ENCODE measurements around the gene LRBA. TPM values are rescaled to one million over a fixed set of nuclear protein-coding genes. Genes with fewer than 3 reads are reported as not detected.
"Not testable (repeated sequence)": the region's sequence is repeated elsewhere in the genome, so short reads cannot be mapped to it uniquely, and the experiment has no call there.

LRBA gene
- total RNA-seq, 1 donor from 2014 or later: 63.4 TPM

DNA sequence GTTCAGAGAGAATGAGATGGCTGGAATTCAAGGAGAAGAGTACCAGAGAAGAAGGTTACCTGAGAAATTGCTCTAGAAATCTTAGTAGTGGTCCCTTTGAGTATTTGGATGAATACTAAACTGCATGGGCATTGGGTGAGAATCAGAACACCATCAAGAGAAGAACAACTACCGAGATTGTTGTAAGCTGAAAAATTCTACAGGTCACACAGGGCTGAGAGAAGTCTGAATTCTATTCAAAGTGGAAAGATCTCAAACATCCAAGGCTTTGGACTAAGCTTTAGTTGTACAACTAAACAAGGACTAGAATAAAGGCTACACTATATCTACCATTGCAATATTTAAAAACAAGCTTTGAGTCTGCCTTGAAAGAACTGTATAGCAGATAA is 40.8 kb downstream of the LRBA start:
- no peak for DNase-seq (ENCODE audit: low read depth, low spot score)

DNA sequence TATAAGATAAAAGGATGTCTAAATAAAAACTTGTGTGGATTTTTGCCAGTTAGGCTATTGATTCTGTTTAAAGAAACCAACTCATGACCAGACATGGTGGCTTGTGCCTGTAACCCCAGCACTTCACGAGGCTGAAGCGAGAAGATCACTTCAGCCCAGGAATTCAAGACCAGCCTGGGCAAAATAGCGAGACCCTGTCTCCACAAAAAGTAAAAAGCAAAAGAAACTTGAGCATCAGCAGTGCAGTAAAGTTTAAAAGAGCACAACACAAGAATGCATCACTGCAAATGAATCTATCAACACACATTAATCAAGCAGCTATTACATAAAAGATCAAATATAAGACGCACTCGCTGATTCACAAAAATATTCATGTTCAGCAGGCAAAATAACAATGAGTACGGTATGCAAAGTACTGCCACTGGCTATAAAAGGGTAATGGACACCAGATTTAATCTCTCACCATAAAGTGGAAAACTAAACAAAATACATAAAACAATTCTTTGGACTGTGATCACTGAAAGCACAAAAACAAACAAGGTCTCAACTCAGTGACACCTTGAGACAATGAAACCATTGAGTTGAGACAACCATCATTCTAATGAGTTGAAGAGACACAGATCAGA is 41.3 kb downstream of the LRBA start:
- DNase-seq (ENCODE audit: low read depth, low spot score): no peak

DNA sequence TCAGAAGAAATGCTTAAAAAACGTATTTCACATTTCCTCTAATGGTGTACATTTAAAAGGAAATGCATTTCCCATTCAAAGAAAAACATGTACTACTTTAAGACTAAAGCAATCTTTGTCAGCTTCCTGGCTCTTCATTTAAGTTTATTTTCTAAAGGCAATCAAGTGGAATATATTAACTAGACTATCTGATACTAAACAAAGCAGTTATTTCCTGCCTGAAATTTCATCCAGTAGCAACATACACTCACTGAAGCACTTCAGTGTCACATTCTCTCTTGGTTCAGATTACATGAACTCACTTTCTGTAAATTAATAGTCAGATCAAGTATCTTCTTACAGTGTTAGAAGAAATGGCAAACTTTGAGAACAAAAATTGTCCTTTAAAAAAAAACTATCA is 42.5 kb downstream of the LRBA start:
- no peak for DNase-seq (ENCODE audit: low read depth, low spot score)

DNA sequence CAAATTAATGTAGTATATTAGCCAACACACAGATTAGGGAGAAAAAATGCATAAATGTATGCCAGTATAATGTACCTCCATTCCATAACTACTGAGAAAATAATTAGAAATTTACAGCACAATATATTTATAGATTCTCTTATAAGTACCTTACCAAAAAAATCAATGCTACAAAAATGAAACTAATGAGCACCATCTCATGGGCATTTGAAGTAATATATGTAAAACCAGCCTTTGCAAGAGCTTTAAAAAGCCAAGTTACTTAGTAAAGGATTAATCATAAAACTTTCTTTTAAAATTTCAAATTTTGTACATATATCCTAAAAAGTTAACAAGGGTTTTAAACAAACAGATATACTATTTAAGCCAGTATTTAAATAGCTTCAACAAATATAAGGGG is 43.2 kb downstream of the LRBA start:
- DNase-seq (ENCODE audit: low read depth, low spot score): no peak

DNA sequence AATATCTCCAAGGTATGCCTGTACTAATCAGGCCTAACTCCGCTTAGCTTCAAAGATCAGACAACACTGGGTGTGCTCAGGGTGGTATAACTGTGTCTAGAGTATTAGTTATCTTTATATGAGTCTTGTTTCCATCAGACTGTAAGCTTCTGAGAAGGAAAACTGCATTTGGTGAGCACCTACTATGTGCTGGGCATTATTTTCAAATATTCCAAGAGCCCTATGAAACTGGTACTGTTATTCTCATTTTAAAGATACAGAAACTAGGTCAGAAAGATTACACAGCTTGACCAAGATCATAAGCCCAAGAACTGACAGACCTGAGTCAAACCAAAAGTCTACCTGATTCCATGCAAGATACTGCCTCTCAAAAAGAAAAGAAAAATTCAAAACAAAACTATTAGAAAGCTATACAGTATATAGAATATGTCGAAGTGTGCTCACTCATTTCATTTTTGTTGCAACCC is 44.4 kb downstream of the LRBA start:
- DNase-seq (ENCODE audit: low read depth, low spot score): no peak

DNA sequence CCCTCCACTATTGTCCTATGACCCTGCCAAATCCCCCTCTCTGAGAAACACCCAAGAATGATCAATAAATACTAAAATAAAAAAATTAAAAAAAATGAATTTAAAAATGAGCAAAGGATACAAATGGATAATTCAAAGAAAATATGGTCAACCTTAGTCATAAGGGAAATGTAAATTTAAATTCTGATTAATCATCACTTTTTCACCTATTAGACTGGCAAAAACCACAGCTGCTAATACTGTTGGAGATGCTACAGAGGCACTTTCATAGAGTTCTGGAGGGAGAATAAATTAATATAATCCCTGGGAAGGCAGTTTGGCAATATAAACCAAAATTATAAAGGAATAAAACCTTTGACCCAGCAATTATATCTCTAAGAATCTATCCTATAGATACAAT is 50.3 kb downstream of the LRBA start:
- DNase-seq (ENCODE audit: low read depth, low spot score): no peak

DNA sequence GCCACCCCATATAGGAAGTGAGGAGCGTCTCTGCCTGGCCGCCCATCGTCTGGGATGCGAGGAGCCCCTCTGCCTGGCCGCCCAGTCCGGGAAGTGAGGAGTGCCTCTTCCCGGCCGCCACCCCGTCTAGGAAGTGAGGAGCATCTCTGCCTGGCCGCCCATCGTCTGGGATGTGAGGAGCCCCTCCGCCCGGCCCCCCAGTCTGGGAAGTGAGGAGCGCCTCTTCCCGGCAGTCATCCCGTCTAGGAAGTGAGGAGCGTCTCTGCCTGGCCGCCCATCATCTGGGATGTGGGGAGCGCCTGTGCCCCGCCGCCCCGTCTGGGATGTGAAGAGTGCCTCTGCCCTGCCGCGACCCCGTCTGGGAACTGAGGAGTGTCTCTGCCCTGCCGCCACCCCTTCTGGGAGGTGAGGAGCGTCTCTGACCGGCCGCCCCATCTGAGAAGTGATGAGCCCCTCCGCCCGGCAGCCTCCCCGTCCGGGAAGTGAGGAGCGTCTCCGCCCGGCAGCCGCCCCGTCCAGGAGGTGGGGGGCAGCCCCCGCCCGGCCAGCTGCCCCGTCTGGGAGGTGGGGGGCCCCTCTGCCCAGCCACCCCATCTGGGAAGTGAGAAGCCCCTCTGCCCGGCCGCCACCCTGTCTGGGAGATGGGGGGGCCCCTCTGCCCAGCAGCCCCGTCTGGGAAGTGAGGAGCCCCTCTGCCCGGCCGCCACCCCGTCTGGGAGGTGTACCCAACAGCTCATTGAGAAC is 51.3 kb downstream of the LRBA start:
- DNase-seq (ENCODE audit: low read depth, low spot score): not testable (repeated sequence)

DNA sequence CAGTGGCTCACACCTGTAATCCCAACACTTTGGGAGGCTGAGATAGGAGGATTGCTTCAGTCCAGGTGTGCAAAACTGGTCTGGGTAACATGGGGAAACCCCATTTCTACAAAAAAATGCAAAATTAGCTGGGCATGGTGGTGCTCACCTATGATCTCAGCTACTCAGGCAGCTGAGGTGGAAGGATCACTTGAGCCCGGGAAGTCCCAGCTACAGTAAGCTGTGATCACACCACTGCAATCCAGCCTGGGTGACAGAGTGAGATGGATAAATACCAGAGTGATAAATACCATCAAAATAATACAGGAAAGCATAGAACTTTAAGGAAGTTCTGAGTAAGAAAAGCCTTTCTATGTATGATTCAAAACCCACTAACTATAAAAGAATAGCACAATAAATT is 52.8 kb downstream of the LRBA start:
- DNase-seq (ENCODE audit: low read depth, low spot score): no peak

DNA sequence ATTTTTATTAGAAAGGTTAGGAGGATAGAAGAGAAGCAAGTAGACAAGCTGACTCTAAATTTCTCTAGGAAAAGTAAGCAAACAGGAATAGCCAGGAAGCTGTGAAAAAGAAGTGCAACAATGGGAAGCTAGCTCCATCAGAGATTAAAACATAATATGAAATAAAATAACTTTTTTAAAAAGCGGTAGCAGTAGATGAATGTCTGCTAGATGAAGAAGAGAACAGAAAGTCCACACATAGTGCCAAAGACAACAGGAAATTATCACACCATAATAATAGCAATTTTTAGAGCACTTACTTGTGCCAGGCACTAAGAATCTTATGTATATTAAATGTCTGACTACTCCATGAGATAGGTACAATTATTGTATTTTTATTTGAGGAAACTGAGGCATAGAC is 53.5 kb downstream of the LRBA start:
- DNase-seq (ENCODE audit: low read depth, low spot score): no peak

DNA sequence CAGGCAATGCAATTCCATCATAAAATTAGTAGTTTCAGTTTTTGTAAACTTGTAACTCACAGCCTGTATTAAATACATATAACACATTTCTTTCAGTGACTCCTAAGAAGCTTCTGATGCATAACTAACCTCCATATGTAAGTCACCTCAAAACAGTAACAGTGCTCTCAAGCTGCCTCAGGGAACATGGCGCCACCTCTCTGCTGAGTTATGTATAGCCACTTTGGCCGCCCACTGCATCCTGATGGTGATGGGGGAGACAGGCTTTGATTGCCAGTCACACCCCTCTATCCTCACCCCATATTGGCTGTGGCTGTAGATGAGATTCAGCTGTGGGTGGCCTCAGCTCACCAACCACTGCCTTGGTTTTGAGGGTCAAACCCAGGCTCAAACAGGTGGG is 54.3 kb downstream of the LRBA start:
- no peak for DNase-seq (ENCODE audit: low read depth, low spot score)

DNA sequence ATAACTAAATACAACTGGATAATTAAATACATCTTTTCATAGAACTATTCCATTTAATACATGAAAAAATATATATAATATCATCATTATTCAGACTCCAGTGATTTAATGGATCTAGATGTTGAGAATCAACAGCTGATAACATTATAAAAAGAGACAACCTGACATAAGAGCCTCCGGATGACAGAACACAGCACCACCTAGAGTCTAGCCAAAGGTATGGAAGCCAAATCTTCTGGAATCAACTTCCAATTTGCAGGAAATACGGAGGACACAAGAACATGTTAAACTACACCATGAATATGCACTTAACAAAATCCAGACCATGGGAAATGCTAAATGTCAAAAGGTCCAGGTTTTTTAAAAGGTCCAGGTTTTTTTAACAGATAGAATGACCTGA is 55.0 kb downstream of the LRBA start:
- DNase-seq (ENCODE audit: low read depth, low spot score): no peak

DNA sequence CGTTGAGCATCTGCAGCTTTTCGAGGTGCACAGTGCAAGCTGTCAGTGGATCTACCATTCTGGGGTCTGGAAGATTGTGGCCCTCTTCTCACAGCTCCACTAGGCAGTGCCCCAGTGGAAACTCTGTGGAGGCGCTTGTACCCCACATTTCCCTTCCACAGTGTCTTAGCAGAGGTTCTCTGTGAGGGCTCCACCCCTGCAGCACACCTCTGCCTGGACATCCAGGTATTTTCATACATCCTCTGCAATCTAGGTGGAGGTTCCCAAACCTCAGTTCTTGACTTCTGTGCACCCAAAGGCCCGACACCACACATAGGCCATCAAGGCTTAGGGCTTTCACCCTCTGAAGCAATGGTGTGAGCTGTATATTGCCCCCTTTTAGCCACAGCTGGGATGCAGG is 57.1 kb downstream of the LRBA start:
- not testable (repeated sequence) for DNase-seq (ENCODE audit: low read depth, low spot score)

DNA sequence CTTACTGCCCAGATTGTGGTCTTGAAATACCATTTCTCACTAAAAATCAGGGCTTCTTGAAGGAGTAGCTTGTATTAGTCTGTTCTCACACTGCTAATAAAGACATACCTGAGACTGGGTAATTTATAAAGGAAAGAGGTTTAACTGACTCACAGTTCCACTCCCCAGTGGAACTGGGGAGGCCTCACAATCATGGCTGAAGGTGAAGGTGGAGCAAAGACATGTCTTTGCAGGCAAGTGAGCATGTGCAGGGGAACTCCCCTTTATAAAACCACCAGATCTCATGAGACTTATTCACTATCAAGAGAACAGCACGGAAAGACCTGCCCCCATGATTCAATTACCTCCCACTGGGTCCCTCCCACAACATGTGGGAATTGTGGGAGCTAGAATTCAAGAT is 58.0 kb downstream of the LRBA start:
- DNase-seq (ENCODE audit: low read depth, low spot score): not testable (repeated sequence)

DNA sequence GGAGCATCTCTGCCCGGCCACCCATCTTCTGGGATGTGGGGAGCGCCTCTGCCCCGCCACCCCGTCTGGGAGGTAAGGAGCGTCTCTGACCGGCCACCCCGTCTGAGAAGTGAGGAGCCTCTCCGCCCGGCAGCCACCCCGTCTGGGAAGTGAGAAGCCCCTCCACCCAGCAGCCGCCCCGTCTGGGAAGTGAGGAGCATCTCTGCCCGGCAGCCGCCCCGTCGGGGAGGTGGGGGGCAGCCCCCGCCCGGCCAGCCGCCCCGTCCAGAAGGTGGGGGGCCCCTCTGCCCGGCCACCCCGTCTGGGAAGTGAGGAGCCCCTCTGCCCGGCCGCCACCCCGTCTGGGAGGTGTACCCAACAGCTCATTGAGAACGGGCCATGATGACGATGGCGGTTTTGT is 61.2 kb downstream of the LRBA start:
- not testable (repeated sequence) for DNase-seq (ENCODE audit: low read depth, low spot score)

DNA sequence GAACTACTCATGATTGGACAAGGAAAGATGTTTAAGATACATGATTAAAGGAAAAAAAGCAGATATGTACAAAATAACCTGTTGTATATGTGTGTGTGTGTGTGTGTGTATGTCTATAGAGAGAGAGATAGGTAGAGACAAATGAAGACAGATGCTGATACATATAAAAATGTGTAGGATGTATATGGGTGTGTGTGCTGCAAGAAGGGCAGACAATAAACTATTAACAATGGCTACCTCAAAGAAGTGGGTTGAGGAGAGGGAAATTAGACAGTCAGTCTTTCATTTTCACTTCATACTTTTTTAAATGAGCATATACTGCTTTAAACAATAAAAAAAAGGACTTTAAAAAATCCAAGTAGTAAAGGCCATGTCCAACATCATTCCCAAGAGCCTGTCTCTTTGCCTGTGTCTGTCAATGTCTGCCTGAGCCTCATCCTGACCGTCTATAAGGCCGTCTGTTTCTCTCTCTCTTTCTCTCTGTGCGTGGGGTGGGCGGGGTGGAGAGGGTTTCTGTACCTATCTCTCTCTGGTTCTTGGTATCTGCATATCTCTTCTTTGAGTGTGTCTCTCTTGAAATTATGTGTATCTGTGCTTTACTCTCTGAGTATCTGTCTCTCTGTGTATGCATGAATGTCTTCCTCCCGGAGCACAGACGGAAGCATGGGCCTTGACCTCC is 62.8 kb downstream of the LRBA start:
- DNase-seq (ENCODE audit: low read depth, low spot score): no peak

DNA sequence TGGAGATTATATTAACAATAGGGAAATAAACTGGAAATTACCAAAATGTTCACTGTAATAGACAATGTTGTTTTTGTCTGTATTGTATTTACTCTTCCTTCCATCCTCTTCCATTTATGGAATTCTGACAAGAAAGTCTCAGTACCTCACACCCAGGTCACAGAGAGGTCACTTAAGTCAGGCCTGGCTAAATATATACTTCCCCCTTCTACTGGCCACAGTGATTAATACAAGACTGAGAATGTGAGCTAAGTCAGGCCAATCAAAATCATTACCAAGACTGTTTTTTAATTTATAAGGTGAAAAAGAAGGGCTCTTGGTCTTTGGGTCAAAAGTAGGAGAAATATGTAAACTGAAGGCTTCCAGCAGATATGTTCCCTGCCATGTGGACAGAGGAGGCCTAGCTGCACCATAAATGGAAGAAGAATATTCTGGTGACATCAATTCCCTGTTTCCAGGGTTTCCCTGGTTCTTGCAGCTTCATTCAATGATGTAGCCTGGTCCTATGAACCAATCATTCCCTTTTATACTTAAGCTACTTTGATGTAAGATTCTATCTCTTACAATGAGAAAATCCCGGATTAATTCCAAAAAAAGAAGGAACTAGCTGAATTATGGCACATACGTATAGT is 64.3 kb downstream of the LRBA start:
- no peak for DNase-seq (ENCODE audit: low read depth, low spot score)

DNA sequence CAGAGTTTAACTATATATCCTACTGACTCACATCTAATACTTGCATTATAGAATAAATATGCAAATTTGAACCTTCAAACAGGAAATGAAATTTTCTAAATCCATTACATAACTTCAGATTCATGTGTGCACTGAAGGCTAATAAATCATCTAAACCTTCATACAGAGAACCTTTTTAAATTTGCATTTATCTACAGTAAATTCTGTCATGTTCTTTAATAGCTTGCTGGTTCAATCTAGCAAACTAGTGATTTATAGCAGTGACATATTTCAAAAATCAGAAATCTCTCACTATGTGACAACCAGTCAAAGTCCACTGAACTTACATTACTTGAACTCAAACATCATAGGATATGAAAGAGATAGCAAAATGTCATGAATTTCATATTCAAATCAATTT is 65.1 kb downstream of the LRBA start:
- no peak for DNase-seq (ENCODE audit: low read depth, low spot score)

DNA sequence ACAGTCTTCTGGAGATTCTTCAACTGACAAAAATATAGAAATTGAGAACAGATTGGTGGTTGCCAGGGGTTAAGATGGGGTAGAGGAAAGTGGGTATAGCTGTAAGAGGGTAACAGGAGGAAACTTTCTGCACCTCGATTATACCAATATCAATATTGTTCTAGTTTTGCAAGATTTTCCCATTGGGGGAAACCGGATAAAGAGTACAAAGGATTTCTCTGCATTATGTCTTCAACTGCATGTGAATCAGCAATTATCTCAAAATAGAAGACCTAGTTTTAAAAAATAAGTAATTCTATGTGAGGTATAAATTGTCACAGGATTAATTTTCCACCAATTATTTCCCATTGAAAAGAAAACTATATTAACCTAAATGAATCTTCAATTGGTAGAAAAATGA is 65.7 kb downstream of the LRBA start:
- DNase-seq (ENCODE audit: low read depth, low spot score): no peak

DNA sequence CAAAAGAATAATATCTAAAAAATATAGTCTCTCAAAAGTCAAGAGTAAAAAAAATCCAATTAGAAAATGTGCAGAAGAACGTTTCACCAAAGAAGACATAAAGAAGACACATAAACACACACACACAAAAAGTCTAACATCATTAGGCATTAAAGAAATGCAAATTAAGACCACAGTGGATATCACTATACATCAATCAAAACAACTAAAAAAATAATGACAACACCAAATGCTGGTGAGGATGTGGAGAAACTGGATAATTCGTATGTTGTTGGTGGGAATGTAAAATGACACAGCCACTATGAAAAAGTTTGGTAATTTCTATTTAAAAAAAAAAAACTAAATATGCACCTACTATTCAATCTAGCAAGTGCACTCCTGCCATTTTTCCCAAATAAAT is 66.4 kb downstream of the LRBA start:
- DNase-seq (ENCODE audit: low read depth, low spot score): no peak

DNA sequence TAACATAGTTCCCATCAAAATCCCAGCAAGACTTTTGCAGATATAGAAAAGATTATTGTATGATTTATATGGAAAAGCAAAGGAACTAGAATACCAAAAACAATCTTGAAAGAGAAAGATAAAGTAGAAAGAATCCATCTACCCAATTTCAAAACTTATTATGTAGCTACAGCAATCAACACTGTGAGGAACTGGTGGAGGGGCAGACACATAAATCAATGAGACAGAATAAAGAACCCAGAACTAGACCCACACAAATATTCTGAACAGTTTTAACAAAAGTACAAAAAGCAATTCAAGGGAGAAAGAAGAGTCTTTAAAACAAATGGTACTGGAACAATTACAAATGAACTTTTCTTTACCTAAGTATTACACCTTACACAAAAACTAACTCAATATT is 67.0 kb downstream of the LRBA start:
- DNase-seq (ENCODE audit: low read depth, low spot score): no peak

DNA sequence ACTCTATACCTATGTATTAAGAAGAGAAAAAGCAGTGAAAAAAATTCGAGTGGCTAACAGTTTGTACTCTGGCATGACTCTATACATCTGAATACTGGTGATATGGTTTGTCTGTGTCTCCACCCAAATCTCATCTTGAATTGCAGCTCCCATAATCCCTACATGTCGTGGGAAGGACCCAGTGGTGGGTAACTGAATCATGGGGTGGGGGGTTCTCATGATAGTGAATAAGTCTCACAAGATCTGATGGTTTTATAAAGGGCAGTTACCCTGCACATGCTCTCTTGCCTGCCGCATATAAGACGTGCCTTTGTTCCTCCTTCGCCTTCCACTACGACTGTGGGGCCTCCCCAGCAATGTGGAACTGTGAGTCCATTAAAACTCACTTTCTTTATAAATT is 70.4 kb downstream of the LRBA start:
- DNase-seq (ENCODE audit: low read depth, low spot score): no peak

DNA sequence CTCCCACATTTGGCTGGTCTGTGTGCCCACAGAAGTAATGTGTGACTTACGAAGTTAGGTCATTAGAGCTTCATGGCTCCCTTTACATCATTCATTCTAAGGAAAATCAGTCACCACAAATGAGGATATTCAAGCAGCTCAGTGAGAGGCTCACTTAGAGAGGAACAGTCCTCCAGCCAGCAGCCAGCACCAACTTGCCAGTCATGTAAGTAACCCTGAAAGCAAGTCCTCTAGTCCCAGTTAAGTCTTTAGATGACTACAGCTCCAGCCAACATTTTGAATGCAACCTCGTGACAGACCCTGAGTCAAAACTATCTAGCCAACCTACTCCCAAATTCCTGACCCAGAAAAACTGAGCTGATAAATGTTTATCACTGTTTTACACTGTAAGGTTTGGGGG is 71.3 kb downstream of the LRBA start:
- DNase-seq (ENCODE audit: low read depth, low spot score): no peak

Data from pulmonary artery endothelial cell (primary cell).